ES-I3 (cell line): ENCODE measurements around the gene CDH1.
"Not testable (repeated sequence)": the region's sequence is repeated elsewhere in the genome, so short reads cannot be mapped to it uniquely, and the experiment has no call there.

ENCODE experiments used
- H3K36me3 ChIP-seq: 2 replicates; pipeline ENCODE4 v1.6.1; 2013; ENCODE audit warnings: mild to moderate bottlenecking, low read length, control low read depth, moderate library complexity; ENCODE audit not compliant: insufficient read depth
- H3K4me1 ChIP-seq: 2 replicates; pipeline ENCODE4 v1.6.1; 2013; ENCODE audit warnings: mild to moderate bottlenecking, control low read depth, low read length; ENCODE audit not compliant: insufficient read depth
- H3K9ac ChIP-seq: 2 replicates; pipeline ENCODE4 v1.6.1; 2013; ENCODE audit warnings: low read depth, mild to moderate bottlenecking, low read length, moderate library complexity
- H3K9me3 ChIP-seq: 2 replicates; pipeline ENCODE4 v1.6.1; 2013; ENCODE audit warnings: mild to moderate bottlenecking, low read length, moderate library complexity; ENCODE audit not compliant: control insufficient read depth, insufficient read depth

CDH1 gene

DNA sequence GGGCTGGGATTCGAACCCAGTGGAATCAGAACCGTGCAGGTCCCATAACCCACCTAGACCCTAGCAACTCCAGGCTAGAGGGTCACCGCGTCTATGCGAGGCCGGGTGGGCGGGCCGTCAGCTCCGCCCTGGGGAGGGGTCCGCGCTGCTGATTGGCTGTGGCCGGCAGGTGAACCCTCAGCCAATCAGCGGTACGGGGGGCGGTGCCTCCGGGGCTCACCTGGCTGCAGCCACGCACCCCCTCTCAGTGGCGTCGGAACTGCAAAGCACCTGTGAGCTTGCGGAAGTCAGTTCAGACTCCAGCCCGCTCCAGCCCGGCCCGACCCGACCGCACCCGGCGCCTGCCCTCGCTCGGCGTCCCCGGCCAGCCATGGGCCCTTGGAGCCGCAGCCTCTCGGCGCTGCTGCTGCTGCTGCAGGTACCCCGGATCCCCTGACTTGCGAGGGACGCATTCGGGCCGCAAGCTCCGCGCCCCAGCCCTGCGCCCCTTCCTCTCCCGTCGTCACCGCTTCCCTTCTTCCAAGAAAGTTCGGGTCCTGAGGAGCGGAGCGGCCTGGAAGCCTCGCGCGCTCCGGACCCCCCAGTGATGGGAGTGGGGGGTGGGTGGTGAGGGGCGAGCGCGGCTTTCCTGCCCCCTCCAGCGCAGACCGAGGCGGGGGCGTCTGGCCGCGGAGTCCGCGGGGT lies at the start of gene CDH1:
Gene CDH1 (plus strand): TSS at position 247 of the 684 bp plus-strand sequence. CDS start 124 bp downstream, at position 371.
- Histone ChIP-seq H3K36me3 (no peaks in the 10 kb centered on the region; the same call in 1 of the 2 replicates), H3K9me3 (no peaks in the 10 kb centered on the region), H3K4me1 (peaks cover 19% of the 10 kb centered on the region), H3K9ac (peak within 1 kb of the TSS; percentile 78)

DNA sequence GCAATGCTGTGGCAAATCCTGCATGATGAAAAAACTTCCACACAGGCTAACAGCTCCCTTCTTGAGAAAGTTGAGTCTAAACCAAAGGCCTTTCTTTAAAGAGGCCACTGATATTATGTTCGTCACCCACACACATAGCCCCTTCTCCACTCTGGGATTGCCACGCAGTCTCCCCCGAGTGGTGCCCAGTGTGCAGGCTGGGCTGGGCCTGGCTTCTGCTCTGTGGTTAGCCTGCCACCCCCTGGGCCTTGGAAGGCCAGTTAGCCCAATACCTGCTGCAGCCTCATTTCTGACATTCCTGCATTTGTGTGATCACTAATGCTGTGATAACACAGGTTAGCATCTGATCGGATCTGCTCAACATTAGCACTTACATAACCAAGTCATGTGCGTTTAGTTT lies 47.2 kb upstream of the CDH1 start:
- Histone ChIP-seq H3K9ac (no peak overlapping the region), H3K36me3 (peaks cover 20% of the 10 kb centered on the region; the same call in 1 of the 2 replicates), H3K4me1 (no peaks in the 10 kb centered on the region), H3K9me3 (no peaks in the 10 kb centered on the region)

DNA sequence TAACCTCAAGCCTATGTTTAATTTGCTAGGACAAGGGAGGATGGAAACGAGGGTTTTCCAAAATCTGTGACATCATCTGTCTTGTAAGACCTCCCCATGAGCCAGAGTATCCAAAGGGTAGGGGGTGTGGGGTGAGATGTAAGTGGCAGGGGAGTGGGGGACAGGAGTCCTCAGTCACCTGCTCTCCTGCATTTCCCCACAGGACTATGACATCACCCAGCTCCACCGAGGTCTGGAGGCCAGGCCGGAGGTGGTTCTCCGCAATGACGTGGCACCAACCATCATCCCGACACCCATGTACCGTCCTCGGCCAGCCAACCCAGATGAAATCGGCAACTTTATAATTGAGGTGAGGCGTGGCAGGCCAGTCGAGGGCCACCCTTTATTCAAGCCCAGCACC lies 41.5 kb upstream of the CDH1 start:
- Histone ChIP-seq H3K4me1 (no peaks in the 10 kb centered on the region), H3K9me3 (no peaks in the 10 kb centered on the region), H3K9ac (no peak overlapping the region), H3K36me3 (peaks cover 21% of the 10 kb centered on the region; the same call in 1 of the 2 replicates)

- H3K36me3 ChIP-seq, result peaks cover 19% of the 10 kb centered on the region; the same call in 1 of the 2 replicates
- H3K4me1 ChIP-seq, result no peaks in the 10 kb centered on the region
- no peak overlapping the region for H3K9ac ChIP-seq
- no peaks in the 10 kb centered on the region for H3K9me3 ChIP-seq
Measured at GRCh38 chr16:68696514-68696913, 40.6 kb upstream of the CDH1 start.

DNA sequence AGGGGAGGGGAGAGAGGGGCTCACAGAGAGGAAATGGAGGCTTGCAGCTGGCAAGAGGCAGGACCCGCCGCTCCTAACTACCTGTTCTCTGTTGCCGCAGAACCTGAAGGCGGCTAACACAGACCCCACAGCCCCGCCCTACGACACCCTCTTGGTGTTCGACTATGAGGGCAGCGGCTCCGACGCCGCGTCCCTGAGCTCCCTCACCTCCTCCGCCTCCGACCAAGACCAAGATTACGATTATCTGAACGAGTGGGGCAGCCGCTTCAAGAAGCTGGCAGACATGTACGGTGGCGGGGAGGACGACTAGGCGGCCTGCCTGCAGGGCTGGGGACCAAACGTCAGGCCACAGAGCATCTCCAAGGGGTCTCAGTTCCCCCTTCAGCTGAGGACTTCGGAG lies 39.0 kb upstream of the CDH1 start:
- Histone ChIP-seq H3K4me1 (no peaks in the 10 kb centered on the region), H3K9me3 (no peaks in the 10 kb centered on the region), H3K36me3 (peaks cover 7% of the 10 kb centered on the region; the same call in 1 of the 2 replicates), H3K9ac (no peak overlapping the region)

- Histone ChIP-seq H3K4me1 (no peaks in the 10 kb centered on the region), H3K9me3 (no peaks in the 10 kb centered on the region), H3K36me3 (peaks cover 7% of the 10 kb centered on the region; the same call in 1 of the 2 replicates), H3K9ac (no peak overlapping the region)
Measured at GRCh38 chr16:68700120-68700519, 37.0 kb upstream of the CDH1 start.

DNA sequence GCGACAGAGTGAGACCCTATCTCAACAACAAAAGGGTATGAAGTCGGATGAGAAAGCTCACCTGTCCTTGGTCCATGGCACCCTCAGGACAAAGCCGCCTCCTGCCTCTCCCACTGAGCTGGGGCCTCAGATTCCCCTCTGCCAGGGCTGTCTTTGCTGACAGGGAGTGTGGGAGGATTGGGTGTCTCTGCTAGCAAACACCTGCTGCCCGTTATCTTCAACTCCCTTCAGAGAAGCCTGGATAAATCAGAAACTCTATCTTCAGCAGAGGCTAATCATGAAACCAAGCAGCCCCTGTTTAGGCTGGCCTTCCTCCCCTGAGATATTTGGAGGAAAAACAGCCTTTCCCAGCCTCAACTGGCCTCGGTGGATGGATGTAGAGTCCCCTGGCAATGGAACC lies 36.3 kb upstream of the CDH1 start:
- Histone ChIP-seq H3K9me3 (no peaks in the 10 kb centered on the region), H3K4me1 (no peaks in the 10 kb centered on the region), H3K9ac (no peak overlapping the region), H3K36me3 (peaks cover 7% of the 10 kb centered on the region; the same call in 1 of the 2 replicates)

DNA sequence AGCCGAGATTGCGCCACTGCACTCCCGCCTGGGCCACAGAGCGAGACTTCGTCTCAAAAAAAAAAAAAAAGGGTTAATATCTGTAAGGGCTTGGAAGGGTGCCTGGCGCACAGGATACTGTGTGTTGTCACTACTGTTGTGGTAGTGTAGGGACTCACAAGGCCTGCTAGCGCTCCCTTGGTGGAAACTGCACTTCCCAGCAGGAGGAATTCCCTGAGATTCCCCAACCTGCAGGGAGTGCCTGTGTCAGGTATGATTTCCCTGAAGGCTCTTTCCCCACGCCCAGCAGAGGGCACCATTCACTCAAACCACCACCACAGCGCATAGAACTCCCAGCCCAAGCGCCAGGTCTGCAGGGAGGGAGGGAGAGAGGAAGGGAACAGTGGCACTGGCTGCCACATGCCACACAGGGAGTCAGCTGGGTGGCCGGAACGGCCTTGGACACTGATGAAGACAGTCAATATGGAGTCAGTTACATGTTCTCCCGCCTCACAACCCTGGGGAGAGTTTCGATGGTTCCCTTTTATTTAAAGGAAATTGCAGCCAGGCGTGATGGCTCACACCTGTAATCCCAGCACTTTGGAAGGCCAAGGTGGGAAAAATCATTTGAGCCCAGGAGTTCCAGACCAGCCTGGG lies 32.7 kb upstream of the CDH1 start:
- Histone ChIP-seq H3K36me3 (no peaks in the 10 kb centered on the region), H3K9ac (no peak overlapping the region), H3K4me1 (peaks cover 13% of the 10 kb centered on the region; the same call in 1 of the 2 replicates), H3K9me3 (no peaks in the 10 kb centered on the region)

DNA sequence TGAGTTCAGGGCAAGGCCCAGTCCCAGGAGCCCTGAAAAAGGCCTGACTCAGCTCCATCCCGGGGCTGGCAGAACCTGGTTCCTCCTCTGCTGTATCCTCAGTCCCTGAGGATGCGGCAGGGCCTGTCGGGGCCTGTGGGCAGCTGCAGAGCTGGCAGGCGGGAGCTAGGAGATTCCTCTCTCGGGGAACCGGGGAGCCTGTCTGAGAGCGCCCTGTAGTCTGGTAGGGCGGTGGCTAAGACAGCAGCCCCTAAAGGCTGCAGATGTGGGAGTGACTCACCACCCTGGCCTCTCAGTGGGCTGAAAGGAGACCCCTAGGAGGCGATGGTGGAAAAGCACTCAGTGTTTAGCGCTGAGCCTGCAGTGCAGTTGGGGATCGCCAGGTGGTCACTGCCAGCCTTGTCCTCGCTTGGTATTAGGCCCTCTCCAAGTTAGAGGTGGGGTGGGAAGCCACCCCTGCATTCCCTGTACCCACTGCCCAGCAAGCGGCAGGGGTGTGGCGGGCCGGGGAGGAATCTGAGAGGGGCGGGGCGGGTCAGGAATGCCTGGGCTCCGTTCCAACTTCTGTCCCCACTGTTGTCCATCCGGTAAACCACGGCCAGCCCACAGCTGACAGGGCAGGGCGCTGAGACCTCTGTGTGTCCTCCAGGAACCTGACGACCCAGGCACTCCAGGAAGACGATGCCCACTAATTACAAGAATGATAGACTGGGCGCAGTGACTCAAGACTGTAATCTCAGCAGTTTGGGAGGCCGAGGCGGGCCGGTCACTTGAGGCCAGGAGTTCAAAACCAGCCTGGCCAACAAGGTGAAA lies 29.5 kb upstream of the CDH1 start:
- Histone ChIP-seq H3K4me1 (peaks cover 13% of the 10 kb centered on the region; the same call in 1 of the 2 replicates), H3K9me3 (no peaks in the 10 kb centered on the region; the same call in 1 of the 2 replicates), H3K9ac (no peak overlapping the region), H3K36me3 (no peaks in the 10 kb centered on the region)

DNA sequence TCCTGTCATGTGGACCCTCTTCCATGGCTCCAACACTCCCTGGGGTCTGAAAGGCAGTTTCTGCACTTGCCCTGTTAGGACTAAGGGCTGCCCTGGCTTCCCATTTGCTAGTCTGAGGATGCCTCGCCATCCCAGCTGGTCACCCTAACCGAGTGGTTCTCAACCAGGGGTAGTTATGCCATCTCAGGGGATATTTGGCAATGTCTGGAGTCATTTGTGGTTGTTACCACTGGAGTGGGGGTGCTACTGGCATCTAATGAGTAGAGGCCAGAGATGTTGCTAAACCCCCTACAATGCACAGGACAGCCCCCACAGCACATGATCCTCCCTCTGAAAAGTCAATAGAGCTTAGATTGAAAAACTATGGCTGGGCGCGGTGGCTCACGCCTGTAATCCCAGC lies 26.9 kb upstream of the CDH1 start:
- H3K36me3 ChIP-seq, result no peaks in the 10 kb centered on the region

GRCh38 chr16:68711421-68712139 lies 25.5 kb upstream of the CDH1 start:
- no peaks in the 10 kb centered on the region for H3K36me3 ChIP-seq
- no peak overlapping the region for H3K9ac ChIP-seq

More for the DNA sequence above, 26.9 kb upstream of the CDH1 start:
- Histone ChIP-seq H3K9ac (no peak overlapping the region), H3K9me3 (no peaks in the 10 kb centered on the region; the same call in 1 of the 2 replicates), H3K4me1 (peaks cover 20% of the 10 kb centered on the region)

GRCh38 chr16:68713361-68713760 lies 23.7 kb upstream of the CDH1 start:
- no peaks in the 10 kb centered on the region for H3K36me3 ChIP-seq
- no peak overlapping the region for H3K9ac ChIP-seq
- H3K9me3 ChIP-seq, result no peaks in the 10 kb centered on the region; the same call in 1 of the 2 replicates
- H3K4me1 ChIP-seq, result peaks cover 14% of the 10 kb centered on the region

More at GRCh38 chr16:68711421-68712139, 25.5 kb upstream of the CDH1 start:
- Histone ChIP-seq H3K9me3 (no peaks in the 10 kb centered on the region; the same call in 1 of the 2 replicates), H3K4me1 (peaks cover 26% of the 10 kb centered on the region)

DNA sequence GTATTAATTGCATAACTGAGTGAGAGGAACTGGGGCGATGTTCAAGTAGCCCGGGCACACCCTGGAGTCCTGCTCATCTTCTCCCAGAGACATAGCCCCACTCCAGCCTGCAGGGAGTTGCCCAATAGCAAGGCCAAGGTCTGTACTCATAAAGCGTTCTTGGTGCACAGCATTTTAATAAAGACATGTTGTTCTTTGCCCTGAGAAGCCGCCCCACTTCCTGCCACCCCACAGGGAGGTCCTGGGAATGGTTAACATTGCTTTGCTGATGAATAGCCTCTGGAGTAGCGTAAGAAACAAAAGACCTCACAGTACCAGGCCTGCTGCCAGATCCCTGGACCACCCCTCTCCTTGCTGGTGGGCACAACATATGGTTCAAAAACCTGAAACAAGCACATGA lies 21.6 kb upstream of the CDH1 start:
- H3K4me1 ChIP-seq, result peaks cover 13% of the 10 kb centered on the region
- H3K9ac ChIP-seq, result no peak overlapping the region
- H3K9me3 ChIP-seq, result no peaks in the 10 kb centered on the region
- no peaks in the 10 kb centered on the region for H3K36me3 ChIP-seq

GRCh38 chr16:68716516-68716915 lies 20.6 kb upstream of the CDH1 start:
- H3K9ac ChIP-seq, H3K9me3 ChIP-seq, H3K36me3 ChIP-seq: not testable (repeated sequence)
- peaks cover 13% of the 10 kb centered on the region for H3K4me1 ChIP-seq
